ENCODE measurements around the gene TCF7L2.

TCF7L2 gene

GRCh38 chr10:113175176-113175575, 225.1 kb downstream of the TCF7L2 start:
- intact Hi-C loops (cut with DNase I; ENCODE audit: low total_unique reads): no loop called here
- H3K4me3 ChIP-seq: no peak overlapping the region
- DNase-seq: no peak
- no peaks in the 10 kb centered on the region for H3K9me3 ChIP-seq
- peaks cover 0 to 7% (median 0%) of the 10 kb centered on the region in 3 donors for H3K36me3 ChIP-seq
- TF ChIP-seq, protein P1, sequence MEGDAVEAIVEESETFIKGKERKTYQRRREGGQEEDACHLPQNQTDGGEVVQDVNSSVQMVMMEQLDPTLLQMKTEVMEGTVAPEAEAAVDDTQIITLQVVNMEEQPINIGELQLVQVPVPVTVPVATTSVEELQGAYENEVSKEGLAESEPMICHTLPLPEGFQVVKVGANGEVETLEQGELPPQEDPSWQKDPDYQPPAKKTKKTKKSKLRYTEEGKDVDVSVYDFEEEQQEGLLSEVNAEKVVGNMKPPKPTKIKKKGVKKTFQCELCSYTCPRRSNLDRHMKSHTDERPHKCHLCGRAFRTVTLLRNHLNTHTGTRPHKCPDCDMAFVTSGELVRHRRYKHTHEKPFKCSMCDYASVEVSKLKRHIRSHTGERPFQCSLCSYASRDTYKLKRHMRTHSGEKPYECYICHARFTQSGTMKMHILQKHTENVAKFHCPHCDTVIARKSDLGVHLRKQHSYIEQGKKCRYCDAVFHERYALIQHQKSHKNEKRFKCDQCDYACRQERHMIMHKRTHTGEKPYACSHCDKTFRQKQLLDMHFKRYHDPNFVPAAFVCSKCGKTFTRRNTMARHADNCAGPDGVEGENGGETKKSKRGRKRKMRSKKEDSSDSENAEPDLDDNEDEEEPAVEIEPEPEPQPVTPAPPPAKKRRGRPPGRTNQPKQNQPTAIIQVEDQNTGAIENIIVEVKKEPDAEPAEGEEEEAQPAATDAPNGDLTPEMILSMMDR (IDR thresholded peaks at IDR 0.05): no peak
- peaks cover 0 to 30% (median 19%) of the 10 kb centered on the region in 4 donors for H3K4me1 ChIP-seq
- H3K27me3 ChIP-seq: no peaks in the 10 kb centered on the region
- no peak overlapping the region for H3K27ac ChIP-seq

DNA sequence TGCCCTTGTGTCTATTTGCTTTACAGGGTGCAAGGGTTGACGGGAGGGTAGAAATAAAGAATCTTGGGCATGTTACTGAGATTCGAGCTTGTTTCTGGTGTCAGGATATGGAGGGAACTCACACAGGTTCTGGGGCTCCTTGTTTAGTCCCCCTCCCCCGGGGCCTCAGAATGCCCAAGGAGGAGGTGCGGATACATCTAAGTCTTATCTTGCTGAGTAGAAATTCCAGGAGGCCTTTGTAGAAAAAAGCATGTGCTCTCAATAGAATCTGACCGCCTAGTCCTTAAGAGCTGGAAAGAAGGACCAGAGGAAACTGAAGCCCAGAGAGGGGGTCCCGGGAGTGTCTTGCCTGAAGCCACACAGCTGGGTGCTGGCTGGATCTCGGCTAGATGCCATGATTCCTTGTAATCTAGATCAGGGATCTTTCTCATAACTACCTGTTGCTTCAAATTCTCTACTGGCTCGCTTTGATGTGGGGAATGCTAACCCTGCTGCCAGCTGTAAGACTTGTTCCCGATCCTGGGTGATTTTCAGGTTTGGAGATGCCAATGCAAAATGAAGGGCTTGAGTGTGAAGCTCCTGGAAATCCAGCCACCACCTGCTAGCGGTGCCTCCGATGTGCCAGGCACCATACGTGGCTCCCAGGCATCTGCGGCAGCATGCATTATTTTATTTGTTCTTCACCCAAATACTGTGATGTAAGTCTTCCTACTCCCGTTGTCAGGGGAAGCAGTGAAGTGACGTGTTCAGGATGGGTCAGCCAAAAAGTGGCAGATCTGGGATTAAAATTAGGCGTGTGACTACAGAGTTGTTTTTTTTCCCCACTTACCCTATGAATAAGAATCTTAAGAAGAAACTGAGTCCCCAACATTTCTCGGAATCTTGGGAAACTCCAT, 226.0 kb downstream of the TCF7L2 start:
- Histone ChIP-seq H3K4me1 (peaks cover 0 to 39% (median 23%) of the 10 kb centered on the region in 4 donors), H3K27me3 (no peaks in the 10 kb centered on the region), H3K4me3 (no peak overlapping the region), H3K9me3 (no peaks in the 10 kb centered on the region), H3K27ac (peak overlapping the region; percentile 65 to 66), H3K36me3 (peaks cover 0 to 7% (median 0%) of the 10 kb centered on the region in 3 donors)
- TF ChIP-seq, protein P1 (IDR thresholded peaks at IDR 0.05): no peak
- intact Hi-C loops (cut with DNase I; ENCODE audit: low total_unique reads): no loop called here
- no peak for DNase-seq

GRCh38 chr10:113176652-113177155, 226.7 kb downstream of the TCF7L2 start:
- Histone ChIP-seq H3K27me3 (no peaks in the 10 kb centered on the region), H3K27ac (peak overlapping the region; percentile 65 to 66), H3K36me3 (peaks cover 0 to 6% (median 0%) of the 10 kb centered on the region in 3 donors), H3K9me3 (no peaks in the 10 kb centered on the region), H3K4me3 (no peak overlapping the region), H3K4me1 (peaks cover 0 to 39% (median 23%) of the 10 kb centered on the region in 4 donors)
- intact Hi-C loops (cut with DNase I; ENCODE audit: low total_unique reads): no loop called here
- no peak for DNase-seq
- TF ChIP-seq, protein P1 (IDR thresholded peaks at IDR 0.05): no peak

- DNase-seq: no peak
- no peaks in the 10 kb centered on the region for H3K9me3 ChIP-seq
- no peaks in the 10 kb centered on the region for H3K36me3 ChIP-seq
- H3K27ac ChIP-seq: peak overlapping the region; percentile 65 to 66
- peaks cover 0 to 39% (median 23%) of the 10 kb centered on the region in 4 donors for H3K4me1 ChIP-seq
- H3K4me3 ChIP-seq: no peak overlapping the region
- H3K27me3 ChIP-seq: no peaks in the 10 kb centered on the region
- TF ChIP-seq, protein P1 (IDR thresholded peaks at IDR 0.05): no peak
- intact Hi-C loops (cut with DNase I; ENCODE audit: low total_unique reads): no loop called here
These were observed 227.3 kb downstream of the TCF7L2 start for GRCh38 chr10:113177156-113177935.

DNA sequence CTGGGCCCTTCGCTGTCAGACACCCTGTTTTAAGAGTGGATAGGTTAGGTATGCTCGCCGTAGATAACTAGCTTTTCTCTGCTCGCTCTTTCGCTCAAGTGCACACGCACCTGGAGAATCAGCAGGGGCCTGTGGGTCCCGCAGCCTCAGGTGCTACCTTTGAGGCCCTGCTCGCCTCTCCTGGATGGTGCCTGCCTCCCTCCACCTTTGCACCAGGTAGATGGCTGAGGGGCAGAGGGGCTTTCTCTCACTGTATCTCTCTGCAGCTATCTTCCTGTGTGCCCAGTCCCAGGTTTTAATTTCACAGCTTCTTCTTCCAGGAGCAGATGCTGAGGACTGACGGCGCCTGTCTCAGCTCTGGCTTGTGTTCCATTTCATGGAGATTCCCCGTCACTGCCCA, 227.9 kb downstream of the TCF7L2 start:
- TF ChIP-seq, protein P1 (IDR thresholded peaks at IDR 0.05): no peak
- no peaks in the 10 kb centered on the region for H3K27me3 ChIP-seq
- intact Hi-C loops (cut with DNase I; ENCODE audit: low total_unique reads): no loop called here
- H3K4me3 ChIP-seq: no peak overlapping the region
- H3K36me3 ChIP-seq: no peaks in the 10 kb centered on the region
- peak overlapping the region in 1 of 2 donors; percentile 66 for H3K27ac ChIP-seq
- DNase-seq: no peak
- H3K4me1 ChIP-seq: peaks cover 0 to 39% (median 23%) of the 10 kb centered on the region in 4 donors
- no peaks in the 10 kb centered on the region for H3K9me3 ChIP-seq
